WI38 (cell line): Measurements from ENCODE around the gene CKAP2.
"Not testable (repeated sequence)": the region's sequence is repeated elsewhere in the genome, so short reads cannot be mapped to it uniquely, and the experiment has no call there.

ENCODE experiments used
- H3K4me3 ChIP-seq: 2 replicates; pipeline ENCODE4 v1.5.1; 2011; ENCODE audit warnings: low read depth, mild to moderate bottlenecking, control low read depth, low read length
- TF ChIP-seq, protein P1 (sequence below): IDR thresholded peaks from 2 replicates; pipeline ENCODE4 v1.5.1; 2012; ENCODE audit warnings: low read depth, mild to moderate bottlenecking, control low read depth, low read length

CKAP2 gene

DNA sequence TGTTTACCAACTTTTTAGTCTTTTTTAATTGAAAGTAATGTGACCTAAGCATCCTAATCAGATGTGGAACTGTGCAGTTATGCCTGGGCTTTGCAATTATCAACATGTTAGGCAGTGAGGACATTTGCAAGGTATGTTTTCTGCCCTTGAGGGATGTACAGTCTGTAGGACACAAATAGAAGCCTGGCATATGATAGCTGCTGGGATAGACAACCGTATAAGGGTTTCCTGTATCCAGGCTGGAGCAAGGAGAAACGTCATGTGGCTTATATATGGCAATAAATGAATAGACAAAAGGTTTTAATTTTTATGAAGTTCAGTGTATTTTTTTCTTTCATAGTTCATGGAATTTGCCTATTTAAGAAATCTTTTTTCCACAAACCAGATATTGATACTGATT is 2.8 kb upstream of the CKAP2 start:
- no peak overlapping the region for H3K4me3 ChIP-seq
- TF ChIP-seq, protein P1, sequence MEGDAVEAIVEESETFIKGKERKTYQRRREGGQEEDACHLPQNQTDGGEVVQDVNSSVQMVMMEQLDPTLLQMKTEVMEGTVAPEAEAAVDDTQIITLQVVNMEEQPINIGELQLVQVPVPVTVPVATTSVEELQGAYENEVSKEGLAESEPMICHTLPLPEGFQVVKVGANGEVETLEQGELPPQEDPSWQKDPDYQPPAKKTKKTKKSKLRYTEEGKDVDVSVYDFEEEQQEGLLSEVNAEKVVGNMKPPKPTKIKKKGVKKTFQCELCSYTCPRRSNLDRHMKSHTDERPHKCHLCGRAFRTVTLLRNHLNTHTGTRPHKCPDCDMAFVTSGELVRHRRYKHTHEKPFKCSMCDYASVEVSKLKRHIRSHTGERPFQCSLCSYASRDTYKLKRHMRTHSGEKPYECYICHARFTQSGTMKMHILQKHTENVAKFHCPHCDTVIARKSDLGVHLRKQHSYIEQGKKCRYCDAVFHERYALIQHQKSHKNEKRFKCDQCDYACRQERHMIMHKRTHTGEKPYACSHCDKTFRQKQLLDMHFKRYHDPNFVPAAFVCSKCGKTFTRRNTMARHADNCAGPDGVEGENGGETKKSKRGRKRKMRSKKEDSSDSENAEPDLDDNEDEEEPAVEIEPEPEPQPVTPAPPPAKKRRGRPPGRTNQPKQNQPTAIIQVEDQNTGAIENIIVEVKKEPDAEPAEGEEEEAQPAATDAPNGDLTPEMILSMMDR, result no peak

DNA sequence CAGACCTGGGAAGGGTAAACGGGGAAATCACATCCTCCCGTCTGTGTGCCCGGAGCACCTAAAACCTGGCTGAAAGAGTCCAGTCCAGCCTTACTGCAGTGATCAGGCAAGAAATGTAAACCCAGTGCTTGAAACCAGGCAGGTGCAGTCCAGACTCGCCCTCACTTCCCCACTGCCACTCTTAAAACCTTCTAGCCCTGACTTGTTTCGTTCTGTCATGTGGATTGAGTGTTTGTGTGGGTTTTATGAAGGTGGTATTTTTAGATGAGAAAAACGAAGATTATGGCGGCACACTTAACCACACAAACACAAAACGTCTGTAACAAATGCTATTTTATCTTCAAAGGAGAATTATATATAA is 839 bp upstream of the CKAP2 start:
- TF ChIP-seq, protein P1, result no peak
- H3K4me3 ChIP-seq, result peak overlapping the region; percentile 91

DNA sequence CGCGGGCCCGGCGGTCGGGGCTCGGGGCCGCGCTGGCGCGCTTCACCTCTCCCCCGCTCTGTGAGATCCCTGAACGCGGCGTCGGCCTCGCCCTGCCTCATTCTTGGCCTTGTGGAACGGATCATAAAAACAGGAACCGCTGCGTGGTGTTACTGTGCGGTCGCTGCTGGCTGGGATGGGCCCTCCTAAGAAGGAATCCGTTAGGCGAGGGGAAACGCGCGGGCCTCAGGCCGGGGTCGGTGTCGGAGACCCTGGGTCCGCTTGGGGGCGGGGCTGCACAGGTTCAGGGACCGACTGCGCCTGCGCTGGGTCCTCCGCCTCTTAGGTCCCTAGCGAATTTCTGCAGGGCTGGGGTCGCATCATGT is 381 bp downstream of the CKAP2 start:
- H3K4me3 ChIP-seq, result peak overlapping the region; percentile 91
- TF ChIP-seq, protein P1, result no peak

DNA sequence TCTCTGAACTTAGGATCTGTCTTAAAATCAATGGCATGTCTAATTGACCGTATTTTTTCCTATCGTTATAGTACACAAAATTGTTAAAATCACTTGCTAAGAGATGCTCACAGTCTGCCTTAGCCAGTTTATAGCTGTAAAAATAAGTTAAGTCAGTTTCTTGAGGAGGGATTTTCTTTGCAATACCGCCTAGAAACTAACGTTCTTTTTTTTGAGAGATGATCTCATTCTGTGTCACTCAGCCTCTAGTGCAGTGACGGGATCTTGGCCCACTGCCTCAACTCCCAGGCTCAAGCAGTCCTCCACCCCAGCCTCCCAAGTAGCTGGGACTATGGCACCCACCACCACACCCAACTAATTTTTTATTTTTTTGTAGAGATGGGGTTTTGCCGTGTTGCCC is 4.4 kb downstream of the CKAP2 start:
- no peak overlapping the region for H3K4me3 ChIP-seq

DNA sequence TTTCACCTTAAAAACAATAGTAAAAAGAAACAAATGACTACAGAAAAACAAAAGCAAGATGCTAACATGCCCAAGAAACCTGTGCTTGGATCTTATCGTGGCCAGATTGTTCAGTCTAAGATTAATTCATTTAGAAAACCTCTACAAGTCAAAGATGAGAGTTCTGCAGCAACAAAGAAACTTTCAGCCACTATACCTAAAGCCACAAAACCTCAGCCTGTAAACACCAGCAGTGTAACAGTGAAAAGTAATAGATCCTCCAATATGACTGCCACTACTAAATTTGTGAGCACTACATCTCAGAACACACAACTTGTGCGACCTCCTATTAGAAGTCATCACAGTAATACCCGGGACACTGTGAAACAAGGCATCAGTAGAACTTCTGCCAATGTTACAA is 6.0 kb downstream of the CKAP2 start:
- TF ChIP-seq, protein P1, result no peak
- H3K4me3 ChIP-seq, result no peak overlapping the region

More for the DNA sequence above, 4.4 kb downstream of the CKAP2 start:
- TF ChIP-seq, protein P1, result no peak

DNA sequence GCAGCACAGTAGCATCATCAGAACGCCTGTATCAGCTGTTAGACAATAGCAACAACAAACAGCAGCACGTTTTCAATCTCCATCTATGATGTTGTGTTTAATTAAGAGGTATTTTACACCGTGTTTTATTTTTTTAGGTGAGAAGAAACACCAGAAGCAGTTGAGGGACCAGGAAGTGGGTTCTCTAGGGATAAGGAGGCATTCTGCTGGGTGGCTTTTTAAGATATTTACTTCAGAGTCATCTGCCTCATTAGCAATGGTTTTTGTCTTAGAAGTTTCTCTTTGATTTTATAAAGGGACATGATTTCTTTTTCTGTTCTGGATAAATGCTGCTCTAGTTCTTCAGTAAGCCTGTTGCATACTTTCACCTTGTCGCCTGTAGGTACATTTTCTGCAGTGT is 8.2 kb downstream of the CKAP2 start:
- TF ChIP-seq, protein P1, result no peak
- H3K4me3 ChIP-seq, result no peak overlapping the region

DNA sequence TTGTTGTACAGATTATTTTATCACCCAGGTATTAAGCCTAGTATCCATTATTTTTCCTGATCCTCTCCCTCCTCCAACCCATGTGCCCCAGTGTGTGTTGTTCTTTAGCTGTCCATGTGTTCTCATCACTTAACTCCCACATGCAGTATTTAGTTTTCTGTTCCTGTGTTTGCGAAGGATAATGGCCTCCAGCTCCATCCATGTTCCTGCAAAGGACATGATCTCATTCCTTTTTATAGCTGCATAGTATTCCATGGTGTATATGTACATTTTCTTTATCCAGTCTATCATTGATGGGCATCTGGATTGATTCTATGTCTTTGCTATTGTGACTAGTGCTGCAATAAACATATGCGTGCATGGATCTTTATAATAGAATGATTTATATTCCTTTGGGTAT is 13.2 kb downstream of the CKAP2 start:
- not testable (repeated sequence) for H3K4me3 ChIP-seq

DNA sequence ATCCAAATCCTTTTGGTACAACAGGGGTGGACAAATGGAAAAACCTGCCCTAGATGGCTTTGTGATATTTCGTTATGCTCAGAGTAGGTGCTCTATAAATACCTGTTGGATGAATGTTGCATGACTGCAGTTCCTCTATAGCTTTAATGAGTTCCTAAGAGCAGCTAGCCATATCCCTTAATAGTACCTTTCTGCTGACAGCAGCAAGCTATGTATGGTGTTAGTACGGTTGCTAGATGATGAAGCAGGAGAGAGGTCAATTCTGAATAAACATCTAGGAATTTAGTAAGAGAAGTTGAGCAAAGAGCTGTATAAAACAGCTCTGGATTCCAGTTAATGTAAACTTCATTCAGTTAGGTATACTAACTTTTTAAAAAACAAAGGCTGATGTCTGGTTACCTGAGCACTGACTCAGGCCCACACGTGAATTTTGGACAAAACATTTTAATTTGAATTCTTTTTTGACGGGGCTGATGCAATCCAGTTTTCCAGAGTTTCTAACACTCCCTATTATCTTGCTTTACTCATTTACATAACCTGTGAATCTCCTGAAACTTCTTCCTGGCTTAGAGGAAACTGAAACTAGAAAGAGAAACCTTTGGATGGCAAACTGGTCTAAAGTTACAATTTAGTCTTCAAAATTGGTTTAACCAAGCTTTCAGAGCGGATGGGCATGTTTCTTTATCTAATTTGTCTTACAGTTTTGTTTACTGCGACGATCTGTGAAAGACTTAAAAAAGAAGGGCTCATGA is 25.6 kb downstream of the CKAP2 start:
- not testable (repeated sequence) for H3K4me3 ChIP-seq

DNA sequence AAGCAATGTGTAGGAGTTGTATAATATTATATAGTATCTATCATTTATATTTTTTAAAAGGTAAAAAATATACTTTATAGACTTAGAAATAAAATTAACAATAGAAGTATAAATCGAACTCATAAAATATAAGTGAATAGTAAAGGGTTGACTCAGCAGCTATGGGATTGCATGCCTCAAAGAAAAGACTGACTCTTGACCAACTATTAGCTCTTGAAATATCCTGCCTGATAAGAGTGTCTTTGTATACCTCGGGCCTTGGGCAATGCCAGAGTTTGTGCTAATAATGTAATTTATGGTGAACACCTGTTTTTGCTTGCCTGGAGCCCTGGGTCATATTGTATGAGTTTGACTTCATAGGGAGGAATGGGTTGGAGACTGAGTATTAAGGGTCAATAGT is 31.8 kb downstream of the CKAP2 start:
- H3K4me3 ChIP-seq, result not testable (repeated sequence)

DNA sequence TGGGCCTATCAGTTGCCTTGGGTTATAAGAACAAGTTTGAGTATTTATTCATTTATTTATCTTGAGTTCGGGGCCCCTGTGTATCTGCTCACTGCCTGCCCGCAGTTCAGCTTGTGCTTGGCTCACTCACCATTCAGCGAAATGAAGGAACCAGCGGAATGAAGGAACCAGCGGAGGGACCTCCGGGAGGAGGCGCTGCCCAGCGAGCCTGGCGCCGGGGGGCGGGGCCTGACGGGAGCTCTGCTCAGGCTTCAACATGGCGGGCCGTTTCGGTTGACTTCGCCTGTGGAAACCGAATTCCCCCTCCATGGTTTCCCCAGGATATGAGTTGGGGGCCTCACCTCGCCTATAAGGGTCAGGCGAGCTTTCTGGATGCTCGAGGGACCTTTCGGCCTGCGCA is 33.5 kb downstream of the CKAP2 start:
- H3K4me3 ChIP-seq, result not testable (repeated sequence)

DNA sequence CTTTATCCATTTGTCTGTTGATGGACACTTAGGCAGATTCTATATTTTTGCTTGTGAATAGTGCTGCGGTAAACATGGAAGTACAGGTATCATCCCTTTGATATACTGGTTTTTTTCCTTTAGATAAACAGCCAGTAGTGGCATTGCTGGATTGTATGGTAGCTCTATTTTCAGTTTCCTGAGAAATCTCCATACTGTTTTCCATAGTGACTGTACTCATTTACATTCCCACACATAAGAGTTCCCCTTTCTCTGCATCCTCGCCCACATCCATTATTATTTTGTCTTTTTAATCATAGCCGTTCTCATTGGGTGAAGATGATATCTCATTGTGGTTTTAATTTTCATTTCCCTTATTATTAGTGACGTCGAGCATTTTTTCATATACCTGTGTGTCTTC is 35.7 kb downstream of the CKAP2 start:
- H3K4me3 ChIP-seq, result not testable (repeated sequence)

DNA sequence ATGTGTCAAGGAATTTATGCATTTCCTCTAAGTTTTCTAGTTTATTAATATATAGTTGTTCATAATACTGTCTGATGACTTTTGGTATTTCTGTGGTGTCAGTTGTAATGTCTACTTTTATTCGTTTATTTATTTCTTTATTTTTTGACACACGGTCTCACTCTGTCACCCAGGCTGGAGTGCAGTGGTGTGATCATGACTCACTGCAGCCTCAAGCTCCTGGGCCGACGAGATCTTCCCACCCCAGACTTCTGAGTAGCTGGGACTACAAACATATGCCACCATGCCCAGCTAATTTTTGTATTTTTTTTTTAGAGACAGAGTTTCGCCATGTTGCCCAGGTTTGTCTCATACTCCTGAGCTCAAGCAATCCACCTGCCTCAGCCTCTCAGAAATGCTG is 39.0 kb downstream of the CKAP2 start:
- not testable (repeated sequence) for H3K4me3 ChIP-seq

DNA sequence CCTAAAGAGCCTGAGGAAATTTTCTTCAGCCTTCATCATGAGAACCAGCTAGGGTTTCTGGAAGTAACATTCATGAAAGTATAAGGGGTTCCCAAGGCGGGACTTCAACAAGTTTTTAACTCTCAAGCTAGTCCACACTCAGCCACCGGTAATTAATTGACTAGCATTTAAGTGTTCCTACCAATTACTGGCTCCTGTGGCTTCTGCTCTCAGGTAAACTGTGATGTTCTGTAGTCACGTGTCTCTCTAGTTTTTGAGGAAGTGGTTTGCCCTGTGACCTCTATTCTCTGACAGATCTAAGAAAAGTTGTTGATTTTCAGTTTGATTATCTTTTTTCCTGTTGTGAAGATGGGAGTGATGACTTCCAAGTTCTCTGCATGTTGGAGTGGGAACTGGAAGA is 42.7 kb downstream of the CKAP2 start:
- H3K4me3 ChIP-seq, result not testable (repeated sequence)

DNA sequence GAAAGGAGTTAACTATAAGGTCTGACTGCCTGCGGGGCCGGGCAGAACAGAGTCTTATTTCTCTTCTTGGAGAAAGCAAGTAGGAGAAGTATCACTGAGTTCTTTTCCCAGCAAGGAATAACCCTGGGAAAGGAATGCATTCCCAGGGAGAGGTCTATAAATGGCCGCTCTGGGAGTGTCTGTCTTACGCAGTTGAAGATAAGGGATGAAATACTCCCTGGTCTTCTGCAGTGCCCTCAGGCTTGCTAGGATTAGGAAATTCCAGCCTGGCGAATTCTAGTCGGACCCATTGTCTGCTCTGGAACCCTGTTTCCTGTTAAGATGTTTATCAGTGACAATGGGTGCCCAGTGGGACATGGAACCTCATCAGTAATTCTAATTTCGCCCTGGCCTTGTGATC is 47.0 kb downstream of the CKAP2 start:
- not testable (repeated sequence) for H3K4me3 ChIP-seq
